HG03521 (cell line): ENCODE data around the gene KIRREL2.
"Not testable (repeated sequence)": the region's sequence is repeated elsewhere in the genome, so short reads cannot be mapped to it uniquely, and the experiment has no call there.

ENCODE experiments used
- ATAC-seq: cut with Tn5 transposase; IDR thresholded peaks from one replicate; pipeline ENCODE4 v1.9.1; 2021; ENCODE audit warnings: mild to moderate bottlenecking, moderate library complexity; ENCODE audit not compliant: unreplicated experiment

Gene KIRREL2

DNA sequence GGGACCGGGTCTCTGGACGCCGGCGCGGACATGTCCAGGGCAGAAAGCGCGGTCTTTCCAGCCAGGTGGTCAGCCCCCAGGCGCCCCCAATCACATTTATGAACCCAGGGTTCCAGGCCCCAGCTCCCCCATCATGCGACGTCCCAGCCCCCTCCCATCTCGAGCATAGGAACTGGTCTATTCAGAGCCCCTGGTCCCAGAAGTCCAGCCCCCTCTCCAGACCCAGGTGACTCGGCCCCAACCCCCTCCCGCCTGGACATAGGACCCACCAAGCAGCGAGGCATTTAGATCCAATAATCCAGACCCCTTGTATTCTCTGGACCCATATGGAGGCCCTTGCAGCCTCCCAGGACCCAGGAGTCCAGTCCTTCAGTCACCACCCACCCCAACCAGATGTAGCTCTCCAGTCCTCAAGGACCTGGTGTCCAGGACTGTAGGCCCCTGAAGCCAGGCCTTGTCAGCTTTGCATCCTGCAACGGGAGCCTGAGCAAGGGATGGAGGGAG lies 12.2 kb downstream of the KIRREL2 start:
- ATAC-seq: no peak

DNA sequence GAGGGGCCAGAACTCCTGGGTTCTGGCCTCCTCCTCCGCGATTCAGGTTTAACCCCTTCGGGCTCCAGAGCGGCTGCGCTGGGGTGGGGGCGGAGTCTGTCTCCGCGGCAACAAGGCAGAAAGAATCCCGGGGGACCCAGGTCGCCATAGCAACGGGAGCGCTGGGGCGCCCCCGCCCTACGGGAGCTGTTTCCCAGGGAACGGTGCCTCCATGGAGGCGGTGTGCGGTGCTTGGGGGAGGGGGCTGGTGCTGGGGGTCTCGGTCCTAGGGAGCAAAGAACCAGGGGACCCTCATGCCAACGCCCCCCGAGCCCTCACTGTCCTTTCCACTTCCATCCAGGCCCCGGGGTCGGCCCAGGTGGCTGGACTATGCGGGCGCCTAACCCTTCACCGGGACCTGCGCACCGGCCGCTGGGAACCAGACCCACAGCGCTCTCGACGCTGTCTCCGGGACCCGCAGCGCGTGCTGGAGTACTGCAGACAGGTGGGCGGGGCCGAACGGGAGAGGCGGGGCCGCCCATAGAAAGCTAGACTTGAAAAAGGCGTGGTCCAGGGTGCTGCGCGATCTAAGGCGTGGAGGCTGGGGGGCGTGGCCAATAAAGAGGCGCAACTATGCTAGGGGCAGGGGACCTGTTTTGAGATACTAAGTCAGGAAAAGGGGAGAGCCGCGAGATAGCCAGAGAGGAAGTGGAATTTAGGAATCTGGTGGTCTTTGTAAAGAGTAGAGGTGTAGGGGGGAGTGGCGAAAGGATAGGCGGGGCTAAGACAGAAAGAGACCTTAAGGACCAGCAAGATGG lies 12.8 kb downstream of the KIRREL2 start:
- ATAC-seq: peak; percentile 59

DNA sequence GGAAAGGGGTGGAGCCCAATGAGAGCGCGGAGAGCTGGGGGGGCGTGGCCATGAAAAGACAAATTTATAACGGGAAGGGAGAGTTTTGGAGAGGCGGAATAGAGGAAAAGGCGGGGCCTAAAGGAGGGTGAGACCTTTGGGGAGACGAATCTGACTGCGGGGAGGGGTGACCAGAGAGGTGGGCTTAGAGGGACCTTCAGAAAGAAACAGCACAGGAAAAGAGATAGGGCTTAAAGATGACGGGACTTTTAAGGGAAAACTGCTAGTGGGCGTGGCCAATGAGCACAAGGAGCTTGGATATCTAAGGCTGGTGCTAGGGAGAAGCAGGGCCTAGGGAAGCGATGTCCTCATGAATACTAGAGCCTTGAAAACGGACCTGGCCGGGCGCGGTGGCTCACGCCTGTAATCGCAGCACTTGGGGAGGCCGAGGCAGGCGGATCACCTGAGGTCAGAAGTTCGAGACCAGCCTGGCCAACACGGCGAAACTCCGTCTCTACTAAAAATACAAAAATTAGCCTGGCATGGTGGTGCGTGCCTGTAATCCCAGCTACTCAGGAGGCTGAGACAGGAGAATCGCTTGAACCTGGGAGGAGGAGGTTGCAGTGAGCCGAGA lies 13.5 kb downstream of the KIRREL2 start:
- not testable (repeated sequence) for ATAC-seq

DNA sequence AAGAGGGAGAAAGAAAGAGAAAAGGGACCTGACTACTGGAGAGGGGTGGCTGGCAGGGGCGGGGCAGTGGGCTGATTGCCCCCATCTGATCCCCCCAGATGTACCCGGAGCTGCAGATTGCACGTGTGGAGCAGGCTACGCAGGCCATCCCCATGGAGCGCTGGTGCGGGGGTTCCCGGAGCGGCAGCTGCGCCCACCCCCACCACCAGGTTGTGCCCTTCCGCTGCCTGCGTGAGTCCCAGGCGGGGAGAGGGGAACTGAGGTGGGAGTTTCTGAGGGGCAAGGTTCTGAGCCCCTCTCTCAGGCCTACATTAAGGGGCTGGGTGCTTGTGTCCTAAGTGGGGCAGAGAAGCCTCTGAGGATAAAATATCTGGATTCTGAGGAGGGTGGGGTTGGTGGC lies 14.1 kb downstream of the KIRREL2 start:
- no peak for ATAC-seq

DNA sequence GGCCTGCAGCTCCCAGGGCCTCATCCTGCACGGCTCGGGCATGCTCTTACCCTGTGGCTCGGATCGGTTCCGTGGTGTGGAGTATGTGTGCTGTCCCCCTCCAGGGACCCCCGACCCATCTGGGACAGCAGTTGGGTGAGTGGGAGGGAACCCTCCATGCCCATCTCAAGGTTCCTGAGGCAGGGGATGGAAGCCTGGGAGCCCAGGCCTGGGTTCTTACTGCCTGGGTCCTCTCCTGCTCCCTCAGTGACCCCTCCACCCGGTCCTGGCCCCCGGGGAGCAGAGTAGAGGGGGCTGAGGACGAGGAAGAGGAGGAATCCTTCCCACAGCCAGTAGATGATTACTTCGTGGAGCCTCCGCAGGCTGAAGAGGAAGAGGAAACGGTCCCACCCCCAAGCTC lies 14.9 kb downstream of the KIRREL2 start:
- ATAC-seq: no peak

DNA sequence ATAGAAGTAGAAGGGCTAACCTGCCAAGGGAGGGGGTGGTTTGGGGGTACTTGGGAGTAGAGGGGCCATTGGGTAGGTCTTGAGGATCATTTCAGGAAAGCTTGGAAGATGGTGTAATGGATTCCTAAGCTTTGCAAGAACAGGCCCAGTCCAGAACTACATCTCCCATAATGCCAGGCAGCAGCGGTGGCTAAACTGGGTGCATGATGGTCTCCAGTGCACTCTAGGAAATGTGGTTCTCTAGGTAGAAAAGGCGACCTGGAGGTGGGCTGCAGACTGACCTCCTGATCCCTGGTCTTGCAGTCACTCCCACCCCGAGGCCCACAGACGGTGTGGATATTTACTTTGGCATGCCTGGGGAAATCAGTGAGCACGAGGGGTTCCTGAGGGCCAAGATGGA lies 15.5 kb downstream of the KIRREL2 start:
- ATAC-seq: no peak

DNA sequence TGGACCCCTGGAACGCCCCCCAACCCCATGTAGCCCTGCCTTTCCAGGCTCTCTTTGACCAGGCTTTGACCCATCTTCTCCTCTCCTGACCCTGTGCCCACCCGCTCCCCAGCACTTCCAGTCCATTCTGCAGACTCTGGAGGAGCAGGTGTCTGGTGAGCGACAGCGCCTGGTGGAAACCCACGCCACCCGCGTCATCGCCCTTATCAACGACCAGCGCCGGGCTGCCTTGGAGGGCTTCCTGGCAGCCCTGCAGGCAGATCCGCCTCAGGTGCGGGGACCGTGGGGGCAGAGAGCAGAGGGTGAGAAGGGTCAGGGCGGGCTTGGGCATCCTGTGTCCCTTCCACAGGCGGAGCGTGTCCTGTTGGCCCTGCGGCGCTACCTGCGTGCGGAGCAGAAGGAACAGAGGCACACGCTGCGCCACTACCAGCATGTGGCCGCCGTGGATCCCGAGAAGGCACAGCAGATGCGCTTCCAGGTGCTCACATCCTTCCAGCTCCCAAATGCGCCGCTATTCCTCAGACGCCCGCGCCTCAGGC lies 17.8 kb downstream of the KIRREL2 start:
- ATAC-seq: no peak

DNA sequence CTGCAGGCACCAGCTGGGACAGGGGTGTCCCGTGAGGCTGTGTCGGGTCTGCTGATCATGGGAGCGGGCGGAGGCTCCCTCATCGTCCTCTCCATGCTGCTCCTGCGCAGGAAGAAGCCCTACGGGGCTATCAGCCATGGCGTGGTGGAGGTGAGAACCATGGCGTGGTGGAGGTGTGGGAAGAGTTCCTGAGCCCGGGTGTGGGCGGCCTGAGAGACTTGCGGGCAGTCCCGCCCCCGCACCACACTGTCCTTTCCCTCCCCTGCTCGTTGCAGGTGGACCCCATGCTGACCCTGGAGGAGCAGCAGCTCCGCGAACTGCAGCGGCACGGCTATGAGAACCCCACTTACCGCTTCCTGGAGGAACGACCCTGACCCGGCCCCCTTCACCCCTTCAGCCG lies 22.4 kb downstream of the KIRREL2 start:
- ATAC-seq: no peak

DNA sequence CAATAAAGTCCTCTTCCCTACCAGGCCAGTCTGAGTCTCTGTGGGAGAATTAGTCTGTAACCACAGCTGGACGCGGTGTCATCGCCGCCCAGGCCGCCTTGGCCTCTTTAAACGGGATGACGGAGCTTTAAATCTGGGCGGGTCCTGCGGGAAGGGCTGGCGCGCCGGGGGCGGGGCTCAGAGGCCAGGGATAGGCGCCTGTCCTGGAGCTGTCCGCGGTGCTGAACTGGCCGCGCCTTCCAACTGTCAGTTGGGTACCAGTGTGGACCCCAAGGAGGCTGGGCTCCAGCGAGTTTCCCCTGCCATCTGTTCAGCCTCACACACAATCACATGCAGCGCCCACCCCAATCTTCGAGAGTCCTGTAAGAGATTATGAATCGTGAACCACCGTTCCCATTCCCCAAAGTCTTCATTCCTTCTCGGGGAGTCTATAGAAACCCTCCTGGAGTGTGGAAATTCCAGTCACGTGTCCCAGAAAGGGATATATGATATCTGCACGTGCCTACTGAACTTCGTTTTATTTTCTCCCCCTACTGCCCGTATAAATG lies 23.1 kb downstream of the KIRREL2 start:
- ATAC-seq: no peak

DNA sequence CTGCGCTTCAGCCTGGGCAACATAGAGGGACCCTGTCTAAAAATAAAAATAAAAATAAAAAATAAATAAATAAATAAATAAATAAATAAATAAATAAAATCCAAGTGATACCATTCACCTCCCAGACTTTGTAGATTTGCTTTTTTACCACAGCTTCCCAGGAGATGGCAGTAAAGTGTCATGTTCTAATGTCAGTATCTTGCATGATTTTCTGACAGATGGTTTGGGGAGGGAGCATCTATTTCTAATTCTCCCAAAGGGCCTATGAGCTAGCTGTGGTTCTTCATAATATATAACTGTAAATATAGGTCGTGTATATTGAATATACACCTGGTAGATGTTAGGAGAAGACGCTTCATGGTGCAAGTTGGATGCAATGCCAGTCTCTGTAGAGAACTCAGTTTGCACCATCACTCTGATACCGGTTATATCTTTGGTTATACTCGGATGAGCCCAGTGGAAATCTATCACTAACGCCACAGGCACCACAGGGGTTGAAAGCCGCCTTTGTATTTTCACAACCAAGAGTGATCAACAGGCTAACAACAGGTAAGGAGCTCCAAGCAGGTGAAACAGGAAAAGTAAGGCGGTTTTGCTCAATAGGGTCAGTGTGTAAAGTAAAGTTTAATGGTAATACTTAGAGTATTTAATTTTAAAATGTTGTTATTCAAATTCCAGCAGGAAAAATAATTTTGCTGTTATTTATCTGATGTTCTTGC lies 25.6 kb downstream of the KIRREL2 start:
- ATAC-seq: no peak

DNA sequence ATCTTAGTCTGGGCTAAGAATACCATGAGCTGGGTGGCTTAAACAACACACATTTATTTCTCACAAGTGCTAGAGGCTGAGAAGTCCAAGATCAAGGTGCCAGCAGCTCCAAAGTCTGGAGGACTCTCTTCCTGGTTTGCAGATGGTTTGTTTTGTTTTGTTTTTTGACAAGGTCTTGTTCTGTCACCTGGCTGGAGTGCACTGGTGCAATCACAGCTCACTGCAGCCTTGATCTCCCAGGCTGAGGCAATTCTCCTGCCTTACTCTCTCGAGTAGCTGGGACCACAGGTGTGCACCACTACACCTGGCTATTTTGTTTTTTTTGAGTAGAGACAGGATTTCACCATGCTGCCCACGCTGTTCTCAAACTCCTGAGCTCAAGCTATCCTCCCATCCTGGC lies 27.2 kb downstream of the KIRREL2 start:
- ATAC-seq: no peak

DNA sequence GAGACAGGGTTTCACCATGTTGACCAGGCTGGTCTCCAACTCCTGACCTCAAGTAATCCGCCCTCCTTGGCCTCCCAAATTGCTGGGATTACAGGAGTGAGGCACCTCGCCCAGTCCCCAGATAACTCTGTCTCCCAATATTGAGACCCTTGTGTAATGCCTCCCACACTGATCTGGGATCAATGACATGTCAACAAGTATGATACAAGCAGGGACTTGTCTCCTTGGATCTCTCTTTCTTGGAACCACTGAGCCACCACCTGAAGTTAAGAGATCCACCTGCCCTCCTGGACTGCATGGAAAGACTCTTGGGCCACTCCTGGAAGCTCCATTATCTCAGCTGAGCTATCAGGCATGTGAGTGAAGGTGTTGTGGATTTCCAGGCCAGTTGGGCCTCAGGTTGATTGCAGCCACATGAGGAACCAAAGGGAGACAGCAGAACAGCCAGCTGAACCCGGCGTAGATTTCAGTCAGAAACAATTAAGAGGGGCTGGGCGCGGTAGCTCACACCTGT lies 28.6 kb downstream of the KIRREL2 start:
- ATAC-seq: no peak

DNA sequence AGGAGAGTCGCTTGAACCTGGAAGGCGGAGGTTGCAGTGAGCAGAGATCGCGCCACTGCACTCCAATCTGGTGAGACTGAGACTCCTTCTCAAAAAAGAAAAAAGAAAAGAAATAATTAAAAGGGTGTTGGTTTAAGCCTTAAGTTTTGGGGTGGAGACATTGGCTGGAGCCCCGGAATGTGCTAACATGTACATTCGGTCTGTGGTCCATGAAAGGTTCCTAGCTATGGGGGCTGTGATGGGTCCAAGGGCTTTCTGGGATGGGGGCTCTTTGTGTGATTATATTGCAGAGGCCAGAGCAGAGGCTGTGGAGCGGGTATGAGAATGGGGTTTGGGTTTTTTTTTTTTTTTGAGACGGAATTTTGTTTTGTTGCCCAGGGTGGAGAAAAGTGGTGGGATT lies 29.2 kb downstream of the KIRREL2 start:
- ATAC-seq: no peak

DNA sequence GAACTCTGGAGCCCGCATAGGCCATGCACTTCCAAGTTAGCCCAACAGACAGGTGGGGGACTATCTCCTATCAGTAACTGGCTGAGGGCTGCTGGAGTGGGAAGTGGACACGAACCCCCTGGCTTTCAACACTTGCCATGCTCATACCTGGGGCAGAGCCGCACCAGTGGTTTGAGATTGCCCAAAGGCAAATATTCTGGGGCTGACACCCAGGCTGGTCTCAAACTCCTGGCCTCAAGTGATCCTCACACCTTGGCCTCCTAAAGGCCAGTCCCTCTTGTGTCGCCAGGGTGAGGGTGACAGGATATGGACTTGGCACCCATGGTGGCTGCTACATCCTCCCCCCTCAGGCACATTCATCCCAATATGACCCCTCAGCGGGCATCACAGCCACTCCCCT lies 30.5 kb downstream of the KIRREL2 start:
- ATAC-seq: no peak

DNA sequence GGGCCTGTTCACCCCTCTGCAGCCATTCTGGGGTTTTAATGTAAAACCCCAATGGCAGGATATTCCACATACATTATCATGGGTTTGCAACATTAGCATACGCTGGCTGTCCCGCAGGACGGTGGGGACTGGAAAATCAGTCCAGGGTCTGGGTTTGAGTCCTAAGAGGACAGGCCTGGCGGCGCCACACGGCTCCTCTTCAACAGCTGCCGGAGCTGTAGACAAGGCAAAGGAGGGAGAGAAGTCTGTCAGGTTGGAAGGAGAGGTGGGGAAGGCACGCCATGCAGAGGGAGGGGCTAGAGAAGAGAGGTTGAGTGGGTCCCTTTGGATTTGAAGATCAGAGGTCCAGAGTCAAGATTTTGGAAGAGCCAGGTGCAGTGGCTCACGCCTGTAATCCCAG lies 31.7 kb downstream of the KIRREL2 start:
- ATAC-seq: no peak

DNA sequence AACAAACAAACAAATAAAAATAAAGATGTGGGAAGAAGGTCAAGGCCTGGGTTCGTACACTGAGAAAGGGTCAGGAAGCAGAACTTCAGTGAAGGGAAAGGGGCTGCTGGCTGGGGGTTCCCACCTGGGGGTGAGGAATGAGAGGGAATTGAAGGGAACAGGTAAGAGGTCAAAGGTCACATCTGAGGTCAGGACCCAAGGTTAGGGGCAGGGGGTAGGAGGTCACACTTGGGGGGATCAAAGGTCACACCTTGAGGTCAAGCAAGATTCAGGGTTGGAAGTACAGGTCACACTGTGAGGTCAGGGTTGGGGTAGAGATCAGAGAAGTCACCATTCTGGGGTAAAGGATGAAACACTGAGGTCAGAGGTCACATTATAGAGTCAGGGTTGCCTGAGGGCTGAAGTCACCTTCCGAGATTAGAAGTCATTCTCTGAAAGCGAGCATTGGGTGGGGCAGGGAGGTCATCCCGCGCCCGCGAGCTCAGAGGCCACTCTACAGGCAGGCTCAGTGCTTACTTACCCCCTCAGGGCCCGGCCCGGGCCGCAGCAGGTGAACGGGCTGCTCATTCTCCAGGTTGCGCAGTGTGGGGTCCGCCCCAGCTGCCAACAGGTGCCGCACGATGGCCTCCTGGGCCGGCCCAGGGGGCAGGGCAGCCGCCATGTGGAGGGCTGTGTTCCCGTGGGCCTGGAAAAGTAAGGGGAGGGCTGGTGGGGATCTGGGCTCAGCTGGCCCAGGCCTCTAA lies 32.8 kb downstream of the KIRREL2 start:
- ATAC-seq: no peak

DNA sequence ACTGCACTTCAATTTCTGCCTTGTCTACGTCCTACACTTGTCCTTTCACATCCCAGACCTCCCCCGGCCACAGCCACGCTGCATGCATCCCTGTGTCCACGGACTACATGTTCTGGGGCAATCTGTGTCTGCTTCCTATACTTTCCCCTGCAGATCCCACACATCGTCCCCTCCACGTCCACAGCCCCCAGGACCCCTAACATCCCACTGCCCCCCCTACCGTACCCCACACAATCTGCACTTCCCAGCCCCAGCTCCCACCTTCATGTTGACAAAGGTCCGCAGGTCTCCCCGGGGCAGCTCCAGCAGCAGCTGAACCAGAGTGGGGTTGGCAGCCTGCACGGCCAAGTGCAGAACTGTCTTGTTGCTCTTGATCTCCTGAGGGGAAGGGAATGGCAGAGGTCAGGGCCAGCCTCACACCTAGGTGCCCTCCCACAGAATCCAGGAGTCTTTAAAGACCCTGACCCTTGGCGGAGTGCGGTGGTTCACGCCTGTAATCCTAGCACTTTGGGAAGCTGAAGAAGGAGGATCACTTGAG lies 33.5 kb downstream of the KIRREL2 start:
- no peak for ATAC-seq

DNA sequence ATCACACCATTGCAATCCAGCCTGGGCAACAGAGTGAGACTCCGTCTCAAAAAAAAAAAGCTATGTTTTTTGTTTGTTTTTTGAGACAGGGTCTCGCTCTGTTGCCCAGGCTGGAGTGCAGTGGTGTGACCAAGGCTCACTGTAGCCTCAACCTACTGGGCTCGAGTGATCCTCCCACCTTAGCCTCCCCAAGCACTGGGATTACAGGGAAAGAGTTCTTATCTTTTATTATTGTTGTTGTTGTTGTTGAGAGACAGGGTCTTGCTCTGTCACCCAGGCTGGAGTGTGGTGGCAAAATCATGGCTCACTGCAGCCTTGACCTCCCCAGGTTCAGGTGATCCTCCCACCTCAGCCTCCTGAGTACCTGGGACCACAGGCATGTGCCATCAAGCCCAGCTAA lies 35.1 kb downstream of the KIRREL2 start:
- not testable (repeated sequence) for ATAC-seq

DNA sequence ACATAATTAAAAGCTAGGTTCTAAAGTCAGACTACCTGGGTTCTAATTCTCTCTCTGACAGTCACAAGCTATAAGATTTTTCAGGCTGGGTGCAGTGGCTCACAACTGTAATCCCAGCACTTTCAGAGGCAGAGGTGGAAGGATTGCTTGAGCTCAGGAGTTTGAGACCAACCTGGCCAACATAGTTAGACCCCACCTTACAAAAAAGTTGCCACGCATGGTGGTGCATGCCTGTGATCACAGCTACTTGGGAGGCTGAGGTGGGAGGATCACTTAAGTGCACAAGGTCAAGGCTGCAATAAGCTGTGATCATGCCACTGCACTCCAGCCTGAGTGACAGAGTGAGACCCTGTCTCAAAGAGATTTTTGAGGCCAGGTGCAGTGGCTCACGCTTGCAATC lies 37.6 kb downstream of the KIRREL2 start:
- no peak for ATAC-seq
